GM12874 (cell line): Measurements from ENCODE around the gene KLLN.

Source experiments
- TF ChIP-seq, protein P1 (sequence below): IDR thresholded peaks from 2 replicates; pipeline ENCODE4 v1.5.1; 2011; ENCODE audit warnings: low read depth, mild to moderate bottlenecking, control low read depth, low read length, moderate library complexity; ENCODE audit not compliant: insufficient read depth

The KLLN gene

DNA sequence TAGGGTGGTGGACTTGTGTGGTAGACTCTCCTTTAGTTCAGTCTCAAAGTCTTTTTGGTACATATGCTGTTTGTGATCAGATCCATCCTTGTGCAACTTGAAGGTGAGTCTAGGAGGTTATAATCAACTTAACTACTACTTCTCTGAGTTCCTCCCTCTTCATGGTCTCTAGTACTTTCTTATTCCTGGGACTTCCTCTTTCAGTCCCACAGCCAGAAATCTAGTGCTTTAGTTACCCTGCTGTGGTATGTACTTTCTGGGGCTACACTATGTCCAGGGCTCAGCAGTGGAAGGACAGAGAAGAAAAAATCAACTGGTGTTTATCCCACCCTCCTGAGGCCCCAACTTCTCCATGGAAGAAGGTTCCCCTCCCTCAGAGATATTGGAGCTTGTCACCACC, 25.9 kb downstream of the KLLN start:
- TF ChIP-seq, protein P1, sequence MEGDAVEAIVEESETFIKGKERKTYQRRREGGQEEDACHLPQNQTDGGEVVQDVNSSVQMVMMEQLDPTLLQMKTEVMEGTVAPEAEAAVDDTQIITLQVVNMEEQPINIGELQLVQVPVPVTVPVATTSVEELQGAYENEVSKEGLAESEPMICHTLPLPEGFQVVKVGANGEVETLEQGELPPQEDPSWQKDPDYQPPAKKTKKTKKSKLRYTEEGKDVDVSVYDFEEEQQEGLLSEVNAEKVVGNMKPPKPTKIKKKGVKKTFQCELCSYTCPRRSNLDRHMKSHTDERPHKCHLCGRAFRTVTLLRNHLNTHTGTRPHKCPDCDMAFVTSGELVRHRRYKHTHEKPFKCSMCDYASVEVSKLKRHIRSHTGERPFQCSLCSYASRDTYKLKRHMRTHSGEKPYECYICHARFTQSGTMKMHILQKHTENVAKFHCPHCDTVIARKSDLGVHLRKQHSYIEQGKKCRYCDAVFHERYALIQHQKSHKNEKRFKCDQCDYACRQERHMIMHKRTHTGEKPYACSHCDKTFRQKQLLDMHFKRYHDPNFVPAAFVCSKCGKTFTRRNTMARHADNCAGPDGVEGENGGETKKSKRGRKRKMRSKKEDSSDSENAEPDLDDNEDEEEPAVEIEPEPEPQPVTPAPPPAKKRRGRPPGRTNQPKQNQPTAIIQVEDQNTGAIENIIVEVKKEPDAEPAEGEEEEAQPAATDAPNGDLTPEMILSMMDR, result no peak

GRCh38 chr10:87836098-87836497, 27.2 kb downstream of the KLLN start:
- TF ChIP-seq, protein P1, result no peak

- TF ChIP-seq, protein P1, result no peak
Observed at GRCh38 chr10:87829986-87830729, 33.2 kb downstream of the KLLN start.

DNA sequence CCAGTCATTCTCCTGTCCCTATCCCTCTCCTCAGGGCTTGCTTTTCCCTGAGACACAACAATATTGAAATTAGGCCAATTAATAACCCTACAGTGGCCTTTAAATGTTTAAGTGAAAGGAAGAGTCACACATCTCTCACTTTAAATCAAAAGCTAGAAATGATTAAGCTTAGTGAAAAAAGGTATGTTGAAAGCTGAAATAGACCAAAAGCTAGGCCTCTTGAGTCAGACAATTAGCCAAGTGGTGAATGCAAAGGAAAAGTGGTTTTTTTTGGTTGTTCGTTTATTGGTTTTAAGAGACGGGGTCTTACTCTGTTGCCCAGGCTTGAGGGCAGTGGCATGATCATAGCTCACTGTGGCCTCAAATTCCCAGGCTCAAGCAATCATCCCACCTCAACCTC, 35.7 kb downstream of the KLLN start:
- TF ChIP-seq, protein P1, result no peak

- TF ChIP-seq, protein P1, result no peak
Observed at GRCh38 chr10:87826653-87827052, 36.7 kb downstream of the KLLN start.

- TF ChIP-seq, protein P1, result no peak
Observed at GRCh38 chr10:87819289-87819585, 44.1 kb downstream of the KLLN start.

DNA sequence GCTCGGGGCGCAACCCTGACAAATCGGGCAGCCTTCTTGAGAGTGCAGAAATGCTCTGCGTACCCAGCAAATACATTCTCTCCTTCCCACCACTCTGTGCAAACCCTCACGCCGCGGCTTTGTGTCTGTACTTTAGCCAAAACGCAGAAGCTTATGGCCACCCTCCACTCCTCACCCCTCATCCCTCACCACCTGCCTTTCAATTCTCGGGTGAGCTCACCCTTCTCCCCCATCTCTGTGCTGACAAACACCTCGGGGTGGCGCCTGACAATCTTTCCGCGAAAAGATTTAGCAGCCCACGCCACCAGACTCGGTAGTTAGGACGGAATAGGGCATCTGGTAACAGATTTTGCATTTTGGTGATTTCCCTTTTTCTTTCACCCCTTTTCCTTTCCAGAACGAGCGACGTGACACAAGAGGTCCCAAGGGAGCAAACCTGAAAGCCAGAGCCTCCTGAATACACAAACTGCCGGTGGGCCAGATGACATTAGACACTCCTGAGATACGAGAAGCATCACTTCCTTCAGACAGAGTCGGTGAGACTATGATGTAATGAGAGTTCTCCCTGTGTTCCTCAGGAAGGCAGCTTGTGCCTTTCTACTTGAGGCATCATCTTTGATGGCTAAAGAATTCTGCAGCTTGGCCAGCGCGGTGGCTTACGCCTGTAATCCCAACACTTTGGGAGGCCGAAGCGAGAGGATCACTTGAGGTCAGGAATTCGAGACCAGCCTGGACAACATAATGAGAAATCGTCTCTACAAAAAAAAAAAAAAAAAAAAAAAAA, 44.6 kb downstream of the KLLN start:
- TF ChIP-seq, protein P1, result 0 out of 2 replicates have a peak, but pooled peaks have one; percentile 17
